HG03196 (cell line): ENCODE data around the gene DGKH.
"Not testable (repeated sequence)": the region's sequence is repeated elsewhere in the genome, so short reads cannot be mapped to it uniquely, and the experiment has no call there.

Experiments used
- ATAC-seq: cut with Tn5 transposase; IDR thresholded peaks from one replicate; pipeline ENCODE4 v1.9.1; 2021; ENCODE audit not compliant: unreplicated experiment

Gene DGKH

GRCh38 chr13:42108217-42108616 is 59.8 kb downstream of the DGKH start:
- no peak for ATAC-seq

GRCh38 chr13:42109957-42110356 is 61.5 kb downstream of the DGKH start:
- ATAC-seq, result no peak

GRCh38 chr13:42110410-42111155 is 62.1 kb downstream of the DGKH start:
- ATAC-seq, result no peak

GRCh38 chr13:42112864-42113263 is 64.4 kb downstream of the DGKH start:
- ATAC-seq, result no peak

- ATAC-seq, result no peak
Observed at GRCh38 chr13:42113478-42113877, 65.0 kb downstream of the DGKH start.

- ATAC-seq, result no peak
Observed at GRCh38 chr13:42114278-42114677, 65.8 kb downstream of the DGKH start.

- ATAC-seq, result no peak
Observed at GRCh38 chr13:42114912-42115311, 66.5 kb downstream of the DGKH start.

GRCh38 chr13:42116225-42116624 is 67.8 kb downstream of the DGKH start:
- no peak for ATAC-seq

GRCh38 chr13:42119041-42119440 is 70.6 kb downstream of the DGKH start:
- no peak for ATAC-seq

GRCh38 chr13:42119875-42120274 is 71.4 kb downstream of the DGKH start:
- ATAC-seq, result no peak

- no peak for ATAC-seq
Observed at GRCh38 chr13:42123600-42123999, 75.2 kb downstream of the DGKH start.

- ATAC-seq, result no peak
Observed at GRCh38 chr13:42125046-42125445, 76.6 kb downstream of the DGKH start.

- no peak for ATAC-seq
Observed at GRCh38 chr13:42127047-42127446, 78.6 kb downstream of the DGKH start.

GRCh38 chr13:42129033-42129432 is 80.6 kb downstream of the DGKH start:
- no peak for ATAC-seq

- ATAC-seq, result no peak
Observed at GRCh38 chr13:42136518-42136917, 88.1 kb downstream of the DGKH start.

GRCh38 chr13:42137856-42138537 is 89.5 kb downstream of the DGKH start:
- no peak for ATAC-seq

- no peak for ATAC-seq
Observed at GRCh38 chr13:42140494-42140893, 92.0 kb downstream of the DGKH start.

- not testable (repeated sequence) for ATAC-seq
Observed at GRCh38 chr13:42141052-42141451, 92.6 kb downstream of the DGKH start.

- no peak for ATAC-seq
Observed at GRCh38 chr13:42146359-42146758, 97.9 kb downstream of the DGKH start.

GRCh38 chr13:42148538-42148937 is 100.1 kb downstream of the DGKH start:
- ATAC-seq, result no peak

- ATAC-seq, result no peak
Observed at GRCh38 chr13:42149136-42149535, 100.7 kb downstream of the DGKH start.

GRCh38 chr13:42151781-42152180 is 103.3 kb downstream of the DGKH start:
- ATAC-seq, result no peak

GRCh38 chr13:42152495-42152894 is 104.0 kb downstream of the DGKH start:
- no peak for ATAC-seq
